DOHH2 (cell line): ENCODE results near the gene NUP210.

Experiments used
- CTCF ChIP-seq: fragments of 200-600 bp; sonication (generic); IDR thresholded peaks from one replicate; pipeline ENCODE4 v1.5.1; 2014; ENCODE audit warnings: antibody characterized with exemption, mild to moderate bottlenecking, low read depth, low read length; ENCODE audit not compliant: poor library complexity, severe bottlenecking
- EZH2phosphoT487 ChIP-seq: fragments of 200-600 bp; sonication (generic); IDR thresholded peaks from 2 replicates; pipeline ENCODE4 v1.6.1; 2017; ENCODE audit warnings: borderline replicate concordance, mild to moderate bottlenecking, antibody characterized with exemption, low read length, moderate library complexity, mixed read lengths

- TF ChIP-seq CTCF (no peak), EZH2phosphoT487 (no peak)
Observed at GRCh38 chr3:13463618-13464400, 43.7 kb upstream of the NUP210 start.
